HG03159 (cell line): Measurements from ENCODE around the gene NFE2L3.

Experiments used
- ATAC-seq: cut with Tn5 transposase; IDR thresholded peaks from one replicate; pipeline ENCODE4 v1.9.1; 2021; ENCODE audit warnings: mild to moderate bottlenecking, moderate library complexity; ENCODE audit not compliant: unreplicated experiment

Gene NFE2L3

DNA sequence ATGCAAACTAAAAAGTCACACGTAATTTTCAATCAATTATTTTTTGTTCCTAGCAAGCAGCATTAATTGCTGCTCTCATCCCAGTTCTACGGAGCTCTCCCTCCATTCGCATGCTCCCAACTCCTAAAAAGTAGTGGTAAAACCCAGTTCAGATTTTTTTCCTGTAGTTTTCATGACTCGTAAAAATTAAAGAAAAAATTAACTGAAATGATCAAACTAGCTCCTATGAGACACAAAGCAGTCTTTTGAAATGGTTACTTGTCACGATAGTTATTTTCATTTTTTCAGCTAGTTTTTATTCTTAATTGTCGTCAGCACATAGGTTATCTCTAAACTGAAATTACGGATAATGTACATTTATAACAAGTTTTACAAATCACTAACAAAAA lies 46.8 kb downstream of the NFE2L3 start:
- no peak for ATAC-seq

DNA sequence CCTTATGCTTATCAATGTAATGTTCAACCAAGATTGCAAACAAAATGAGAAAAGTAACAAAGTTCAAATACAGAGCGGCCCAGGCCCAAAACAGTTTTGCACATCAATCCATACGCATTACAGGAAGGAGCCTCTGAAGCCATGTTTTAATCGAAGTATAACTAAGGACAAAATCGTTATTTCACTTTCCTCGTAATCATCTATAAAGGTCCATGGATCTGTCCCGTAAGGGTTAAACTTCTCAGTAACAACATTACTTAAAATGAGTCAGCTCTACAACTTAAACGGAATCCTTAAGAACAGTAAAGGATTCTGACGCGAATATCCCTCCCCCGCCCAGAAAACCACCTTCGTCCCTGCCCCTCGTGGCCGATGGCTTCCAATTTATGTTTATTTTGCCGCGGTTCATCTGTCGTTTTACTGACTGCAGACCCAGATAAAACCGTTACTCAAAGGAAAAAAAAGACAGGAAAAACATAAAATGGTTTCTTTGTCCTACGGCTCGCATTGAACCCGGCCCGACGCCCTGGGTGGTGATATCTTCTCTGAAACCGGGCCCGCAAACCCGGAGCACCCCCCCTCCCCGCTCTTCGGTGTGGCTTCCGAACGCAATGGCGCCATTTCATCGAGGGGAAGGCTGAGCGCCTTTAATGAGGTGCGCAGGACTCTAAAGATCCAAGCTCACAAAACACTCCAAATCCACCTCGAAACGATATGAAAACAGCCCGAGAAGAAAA lies 47.5 kb downstream of the NFE2L3 start:
- no peak for ATAC-seq

GRCh38 chr7:26200038-26200443 lies 48.0 kb downstream of the NFE2L3 start:
- ATAC-seq, result peak; percentile 11

GRCh38 chr7:26200444-26201246 lies 48.6 kb downstream of the NFE2L3 start, which contains the start of gene HNRNPA2B1:
Gene HNRNPA2B1, minus strand, starts transcription at chr7:26200746. Its CDS starts 169 bp downstream, at chr7:26200577.
- ATAC-seq, result peak; percentile 60

GRCh38 chr7:26201247-26202018 lies 49.4 kb downstream of the NFE2L3 start, which contains the start of gene CBX3:
Gene CBX3, plus strand, starts transcription at chr7:26201745. Its CDS starts 1,254 bp downstream, at chr7:26202999.
- ATAC-seq, result peak; percentile 34

DNA sequence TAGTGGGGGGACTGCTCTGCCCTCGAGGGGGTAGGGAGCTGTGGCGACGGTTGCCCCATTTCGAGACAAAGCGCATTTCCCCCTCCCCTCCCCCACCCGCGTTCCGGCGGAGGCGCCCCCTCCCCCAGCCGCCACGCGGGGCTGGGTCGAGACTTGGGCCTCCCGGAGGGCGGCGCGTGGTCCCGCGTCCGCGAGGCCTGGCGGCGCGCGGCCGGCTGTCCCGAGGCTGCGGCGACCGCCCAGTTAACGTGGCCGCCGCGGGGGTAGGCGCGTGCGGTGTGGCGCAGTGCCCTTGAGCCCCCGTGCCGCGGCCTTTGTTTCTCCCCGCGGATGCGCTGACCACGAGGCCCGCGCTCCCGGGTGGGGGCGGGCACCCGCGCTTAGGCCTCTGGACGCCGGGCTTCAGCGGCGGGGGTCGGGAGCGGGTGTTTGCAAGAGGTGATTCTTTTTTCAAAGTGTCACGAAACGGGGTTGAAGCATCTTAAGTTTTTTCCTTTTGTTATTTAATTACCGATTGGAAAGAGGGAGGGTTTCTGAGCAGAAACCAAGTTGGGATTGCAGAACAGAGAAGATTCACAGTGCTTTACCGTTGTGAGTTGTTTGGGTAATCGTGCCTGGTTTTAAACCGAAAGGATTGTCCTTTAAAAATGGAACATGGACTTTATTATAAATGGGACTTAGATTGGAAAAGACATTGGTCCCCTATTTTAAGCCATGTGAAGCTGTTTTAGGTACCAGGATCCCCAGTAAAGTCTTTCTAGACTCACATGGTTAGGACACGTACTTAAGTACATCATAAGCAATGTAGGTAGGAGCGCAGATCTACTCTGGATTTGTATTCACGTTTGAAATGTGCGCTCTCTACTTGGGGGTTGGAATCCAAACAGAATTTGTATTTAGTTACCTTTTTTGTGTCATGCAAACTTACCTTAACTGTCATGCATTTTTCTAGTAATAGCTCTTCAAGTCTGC lies 50.3 kb downstream of the NFE2L3 start:
- peak; percentile 3 for ATAC-seq

DNA sequence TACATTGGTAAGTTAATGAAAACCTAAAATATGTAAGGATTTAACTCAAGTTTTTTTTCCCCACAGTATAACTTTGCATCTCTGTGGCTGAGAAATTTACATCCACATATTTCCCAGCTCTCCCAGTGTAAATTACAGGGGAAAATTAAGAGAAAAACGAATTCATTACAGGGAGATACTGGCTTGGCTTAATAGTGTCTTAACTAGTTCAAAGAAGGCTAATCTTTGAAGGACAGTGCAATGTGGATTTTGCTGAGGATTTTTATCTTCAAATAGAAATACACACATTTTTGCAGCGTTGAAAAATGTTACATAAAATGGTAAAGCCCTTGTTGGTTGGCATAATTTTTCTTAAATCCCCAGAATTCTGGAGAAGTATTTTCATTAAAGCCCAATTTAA lies 51.0 kb downstream of the NFE2L3 start:
- ATAC-seq, result no peak

DNA sequence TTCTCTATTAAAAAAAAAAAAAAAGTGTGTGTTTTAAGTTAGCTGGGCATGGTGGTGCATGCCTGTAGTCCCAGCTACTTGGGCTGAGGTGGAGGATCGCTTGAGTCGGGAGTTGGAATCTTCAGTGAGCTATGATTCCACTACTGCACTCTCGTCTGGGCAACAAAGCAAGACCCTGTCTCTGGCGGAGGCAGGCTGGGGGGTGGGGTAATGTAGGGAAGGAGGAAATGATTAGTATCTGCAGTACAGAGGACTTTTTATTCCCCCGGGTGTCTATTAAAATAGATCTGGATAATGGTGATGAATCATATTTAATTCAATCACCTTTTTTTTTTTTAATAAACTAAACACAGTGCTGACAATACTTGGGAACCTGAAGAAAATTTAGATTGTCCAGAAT lies 56.0 kb downstream of the NFE2L3 start:
- ATAC-seq, result no peak

- no peak for ATAC-seq
Measured at GRCh38 chr7:26212921-26213718, 61.1 kb downstream of the NFE2L3 start.

GRCh38 chr7:26213807-26214515 lies 62.0 kb downstream of the NFE2L3 start:
- no peak for ATAC-seq

DNA sequence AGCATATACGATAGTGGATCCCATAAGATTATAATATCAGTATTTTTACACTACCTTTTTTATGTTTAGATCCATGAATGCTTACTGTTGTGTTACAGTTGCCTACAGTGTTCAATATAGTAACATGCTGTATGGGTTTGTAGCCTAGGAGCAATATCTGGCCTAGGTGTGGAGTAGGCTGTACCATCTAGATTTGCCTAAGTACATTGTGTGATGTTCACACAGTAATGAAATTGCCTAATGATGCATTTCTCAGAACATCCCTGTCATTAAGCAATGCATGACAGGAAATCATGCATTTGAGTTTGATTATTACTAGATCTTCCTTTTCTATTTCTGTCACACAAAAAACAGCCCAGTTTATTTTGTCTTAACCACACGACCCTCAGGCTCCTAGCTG lies 64.1 kb downstream of the NFE2L3 start:
- no peak for ATAC-seq

DNA sequence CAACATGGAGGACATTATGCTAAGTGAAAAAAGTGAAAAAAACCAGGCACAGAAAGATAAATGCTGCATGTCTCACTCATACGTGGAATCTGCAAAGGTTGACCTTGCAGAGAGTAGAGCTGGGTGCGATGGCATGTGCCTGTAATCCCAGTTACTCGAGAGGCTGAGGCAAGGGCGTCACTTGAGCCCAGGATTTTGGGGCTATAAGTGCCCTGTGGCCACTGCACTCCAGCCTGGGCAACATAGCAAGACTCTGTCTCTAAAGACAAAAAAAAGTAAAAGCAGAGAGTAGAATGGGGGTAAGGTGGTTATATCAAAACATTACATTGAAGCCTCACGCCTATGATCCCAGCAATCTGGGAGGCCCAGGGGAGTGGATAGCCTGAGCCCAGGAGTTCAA lies 72.4 kb downstream of the NFE2L3 start:
- ATAC-seq, result no peak

GRCh38 chr7:26227987-26228386 lies 76.0 kb downstream of the NFE2L3 start:
- no peak for ATAC-seq

DNA sequence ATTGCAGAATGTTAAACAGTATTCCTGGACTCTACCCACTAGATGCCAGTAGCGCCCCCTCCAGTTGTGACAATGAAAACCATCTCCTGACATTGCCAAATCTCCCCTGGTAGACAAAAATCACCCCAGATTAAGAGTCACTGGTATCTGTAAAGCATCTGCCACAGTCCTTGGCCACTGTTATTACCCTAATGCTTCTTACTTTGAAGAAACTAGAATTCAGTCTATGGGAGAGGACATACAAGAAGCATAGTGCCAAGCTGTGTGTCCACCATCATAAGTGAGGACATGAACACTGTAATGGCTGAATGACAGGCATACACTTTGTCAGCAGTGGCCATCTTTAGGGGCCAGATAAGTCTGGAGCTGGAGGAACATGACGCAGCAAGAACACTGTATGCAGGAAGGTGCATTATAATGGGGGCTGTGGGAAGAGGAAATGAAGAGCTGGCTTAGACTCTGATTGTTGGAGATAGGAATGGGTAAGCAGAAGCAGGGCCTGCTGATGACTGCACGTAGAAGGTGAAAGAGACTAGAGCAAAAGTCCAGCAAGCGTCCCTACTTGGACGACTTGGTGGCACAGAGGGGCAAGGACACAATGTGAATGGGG lies 82.0 kb downstream of the NFE2L3 start:
- no peak for ATAC-seq
